OCI-LY3 (cell line): Measurements from ENCODE around the gene GRM8.

Experiments used
- H2AFZ ChIP-seq: fragments of 200-600, 300-600 bp; shearing (Covaris generic); 2 replicates; pipeline ENCODE4 v1.6.0; 2014; ENCODE audit warnings: antibody characterized with exemption, low read depth, low read length
- H3K27ac ChIP-seq: fragments of 200-600, 300-600 bp; sonication (generic); 2 replicates; pipeline ENCODE4 v1.5.1; 2014; ENCODE audit warnings: mild to moderate bottlenecking, low read length, moderate library complexity, mixed read lengths
- H3K27me3 ChIP-seq: fragments of 200-600, 300-600 bp; sonication (generic); 2 replicates; pipeline ENCODE4 v1.6.1; 2014; ENCODE audit warnings: low read depth, low read length, mixed read lengths
- H3K36me3 ChIP-seq: fragments of 200-600, 300-600 bp; sonication (generic); replicated peaks from 2 replicates; pipeline ENCODE3; 2014; ENCODE audit warnings: low read depth, low read length, mixed read lengths
- H3K4me1 ChIP-seq: fragments of 300-600, 200-600 bp; sonication (generic); 2 replicates; pipeline ENCODE4 v1.6.1; 2014; ENCODE audit warnings: low read length, mixed read lengths
- H3K4me2 ChIP-seq: fragments of 200-600, 300-600 bp; sonication (generic); 2 replicates; pipeline ENCODE4 v1.6.1; 2014; ENCODE audit warnings: low read length, mixed read lengths
- H3K4me3 ChIP-seq: fragments of 300-600, 200-600 bp; sonication (generic); 2 replicates; pipeline ENCODE4 v1.5.1; 2014; ENCODE audit warnings: antibody characterized with exemption, mild to moderate bottlenecking, low read length, moderate library complexity
- H3K79me2 ChIP-seq: fragments of 300-600, 200-600 bp; shearing (Covaris generic); 2 replicates; pipeline ENCODE4 v1.6.1; 2014; ENCODE audit warnings: mild to moderate bottlenecking, low read length, mixed read lengths
- H3K9ac ChIP-seq: fragments of 300-600, 200-600 bp; shearing (Covaris generic); 2 replicates; pipeline ENCODE4 v1.6.0; 2014; ENCODE audit warnings: mild to moderate bottlenecking, low read length, moderate library complexity
- H3K9me3 ChIP-seq: fragments of 200-600, 300-600 bp; shearing (Covaris generic); 2 replicates; pipeline ENCODE4 v1.6.1; 2014; ENCODE audit warnings: low read length, mixed read lengths; ENCODE audit not compliant: insufficient read depth
- H4K20me1 ChIP-seq: fragments of 200-600, 300-600 bp; sonication (generic); 2 replicates; pipeline ENCODE4 v1.6.1; 2016; ENCODE audit warnings: low read length, mixed read lengths; ENCODE audit not compliant: insufficient read depth
- CTCF ChIP-seq: fragments of 200-600, 300-600 bp; sonication (generic); IDR thresholded peaks from 2 replicates; pipeline ENCODE4 v1.5.1; 2014; ENCODE audit warnings: antibody characterized with exemption, low read length, low read depth
- EZH2phosphoT487 ChIP-seq: fragments of 200-600 bp; shearing (Covaris generic); IDR thresholded peaks from 2 replicates; pipeline ENCODE4 v1.6.1; 2018; ENCODE audit warnings: antibody characterized with exemption, mixed run types, low read depth

The GRM8 gene

GRCh38 chr7:127018889-127019288 is 233.9 kb downstream of the GRM8 start:
- no peak overlapping the region for H2AFZ ChIP-seq
- no peak overlapping the region for H3K4me3 ChIP-seq
- no peaks in the 10 kb centered on the region for H3K36me3 ChIP-seq
- H4K20me1 ChIP-seq = no peaks in the 10 kb centered on the region
- no peak overlapping the region for H3K4me2 ChIP-seq
- H3K4me1 ChIP-seq = no peaks in the 10 kb centered on the region
- TF ChIP-seq EZH2phosphoT487 (no peak), CTCF (no peak)
- H3K9ac ChIP-seq = no peak overlapping the region
- H3K79me2 ChIP-seq = no peaks in the 10 kb centered on the region
- H3K9me3 ChIP-seq = no peaks in the 10 kb centered on the region
- H3K27me3 ChIP-seq = no peaks in the 10 kb centered on the region
- no peak overlapping the region for H3K27ac ChIP-seq

- TF ChIP-seq EZH2phosphoT487 (no peak), CTCF (no peak)
- Histone ChIP-seq H3K4me2 (no peak overlapping the region), H3K4me1 (no peaks in the 10 kb centered on the region), H4K20me1 (no peaks in the 10 kb centered on the region), H3K36me3 (no peaks in the 10 kb centered on the region), H3K4me3 (no peak overlapping the region), H2AFZ (no peak overlapping the region), H3K9me3 (no peaks in the 10 kb centered on the region), H3K79me2 (no peaks in the 10 kb centered on the region), H3K27me3 (no peaks in the 10 kb centered on the region), H3K27ac (no peak overlapping the region), H3K9ac (no peak overlapping the region)
Observed at GRCh38 chr7:127017196-127017595, 235.5 kb downstream of the GRM8 start.

GRCh38 chr7:127000725-127001124 is 252.0 kb downstream of the GRM8 start:
- no peaks in the 10 kb centered on the region for H3K79me2 ChIP-seq
- no peaks in the 10 kb centered on the region for H4K20me1 ChIP-seq
- no peak overlapping the region for H3K27ac ChIP-seq
- H3K4me3 ChIP-seq = no peak overlapping the region
- no peaks in the 10 kb centered on the region for H3K36me3 ChIP-seq
- H3K4me2 ChIP-seq = no peak overlapping the region
- no peaks in the 10 kb centered on the region for H3K4me1 ChIP-seq
- no peak overlapping the region for H3K9ac ChIP-seq
- no peaks in the 10 kb centered on the region for H3K27me3 ChIP-seq
- H2AFZ ChIP-seq = no peak overlapping the region
- TF ChIP-seq EZH2phosphoT487 (no peak), CTCF (no peak)
- H3K9me3 ChIP-seq = no peaks in the 10 kb centered on the region

- Histone ChIP-seq H3K36me3 (no peaks in the 10 kb centered on the region), H3K4me2 (no peak overlapping the region), H3K27ac (no peak overlapping the region), H3K9ac (no peak overlapping the region), H3K79me2 (no peaks in the 10 kb centered on the region), H3K4me1 (no peaks in the 10 kb centered on the region), H2AFZ (no peak overlapping the region), H3K4me3 (no peak overlapping the region), H4K20me1 (no peaks in the 10 kb centered on the region), H3K27me3 (no peaks in the 10 kb centered on the region), H3K9me3 (no peaks in the 10 kb centered on the region)
- no peak for TF ChIP-seq CTCF
- TF ChIP-seq EZH2phosphoT487 = no peak
Observed at GRCh38 chr7:126996659-126997058, 256.1 kb downstream of the GRM8 start.
